K562 (cell line): ENCODE results near the gene ERVW-1. TPM values are rescaled to one million over a fixed set of nuclear protein-coding genes. Genes with fewer than 3 reads are reported as not detected.
A peak's percentile ranks its signal among the peaks of the same experiment; 100 is the strongest.

Experiments used
- BACH1 ChIP-seq: fragments of 200-800 bp; sonication (Bioruptor generic); IDR thresholded peaks from 2 replicates; pipeline ENCODE4 v1.6.1; 2016; ENCODE audit warnings: missing genetic modification characterization, missing compliant biosample characterization
- BCL6 ChIP-seq: fragments of 250-450 bp; sonication (Bioruptor Pico); IDR thresholded peaks from 2 replicates; pipeline ENCODE4 v1.4.0; 2020
- BRF2 ChIP-seq: IDR thresholded peaks from 3 replicates; pipeline ENCODE4 v1.6.1; 2011; ENCODE audit warnings: borderline replicate concordance, mild to moderate bottlenecking; ENCODE audit not compliant: insufficient read length, insufficient read depth
- EHMT2 ChIP-seq: fragments of 450-650 bp; IDR thresholded peaks from 2 replicates; pipeline ENCODE4 v1.6.1; 2018; ENCODE audit warnings: antibody characterized with exemption
- EP300 ChIP-seq: IDR thresholded peaks from 2 replicates; pipeline ENCODE4 v1.6.1; 2012; ENCODE audit warnings: low read length, improper control_type of control experiment
- HSF4 ChIP-seq: fragments of 250-450 bp; sonication (Bioruptor Pico); IDR thresholded peaks from 2 replicates; pipeline ENCODE4 v2.1.2; 2022; ENCODE audit warnings: mild to moderate bottlenecking, moderate library complexity, borderline replicate concordance
- ILK ChIP-seq: fragments of 450-650 bp; IDR thresholded peaks from 2 replicates; pipeline ENCODE4 v1.6.1; 2016; ENCODE audit warnings: missing genetic modification characterization, low read depth, mild to moderate bottlenecking, missing compliant biosample characterization, moderate library complexity, borderline replicate concordance
- IRF2 ChIP-seq: sonication (generic); formaldehyde crosslinking; IDR thresholded peaks from 2 replicates; pipeline ENCODE4 v1.8.1; 2022; ENCODE audit warnings: mild to moderate bottlenecking, missing genetic modification reagents
- MED1 ChIP-seq: sonication (generic); formaldehyde crosslinking; IDR thresholded peaks from 2 replicates; pipeline ENCODE4 v1.8.1; 2023; ENCODE audit warnings: missing genetic modification reagents, borderline replicate concordance
- MTA1 ChIP-seq: fragments of 450-650 bp; IDR thresholded peaks from 2 replicates; pipeline ENCODE4 v1.6.1; 2017; ENCODE audit warnings: borderline replicate concordance
- PKNOX1 ChIP-seq: fragments of 450-650 bp; IDR thresholded peaks from 2 replicates; pipeline ENCODE4 v1.6.1; 2016
- POLR2G ChIP-seq: fragments of 200-400 bp; formaldehyde crosslinking; IDR thresholded peaks from 2 replicates; pipeline ENCODE4 v1.6.1; 2017; ENCODE audit warnings: low read depth, mild to moderate bottlenecking, antibody characterized with exemption, low read length, moderate library complexity
- PREB ChIP-seq: sonication (generic); formaldehyde crosslinking; IDR thresholded peaks from 2 replicates; pipeline ENCODE4 v1.8.1; 2023; ENCODE audit warnings: mild to moderate bottlenecking, missing genetic modification reagents
- PTTG1 ChIP-seq: fragments of 450-650 bp; IDR thresholded peaks from 2 replicates; pipeline ENCODE4 v1.6.1; 2016; ENCODE audit warnings: low read depth, mild to moderate bottlenecking, missing genetic modification characterization, missing compliant biosample characterization
- PYGO2 ChIP-seq: fragments of 450-650 bp; IDR thresholded peaks from 2 replicates; pipeline ENCODE4 v1.6.1; 2016; ENCODE audit warnings: mild to moderate bottlenecking, missing genetic modification characterization, moderate library complexity, missing compliant biosample characterization
- SMAD3 ChIP-seq: fragments of 450-650 bp; formaldehyde crosslinking; conservative IDR thresholded peaks from 2 replicates; pipeline ENCODE4 v1.4.0; 2020; ENCODE audit warnings: mild to moderate bottlenecking
- SRSF3 ChIP-seq: fragments of 200-400 bp; formaldehyde crosslinking; IDR thresholded peaks from 2 replicates; pipeline ENCODE4 v1.6.1; 2016; ENCODE audit warnings: mild to moderate bottlenecking, low read length, moderate library complexity; ENCODE audit not compliant: insufficient read depth
- SRSF9 ChIP-seq: fragments of 200-400 bp; formaldehyde crosslinking; IDR thresholded peaks from 2 replicates; pipeline ENCODE4 v1.6.1; 2017; ENCODE audit warnings: low read depth, low read length, borderline replicate concordance
- TCF15 ChIP-seq: fragments of 250-450 bp; sonication (Bioruptor Pico); IDR thresholded peaks from 2 replicates; pipeline ENCODE4 v1.8.0; 2022; ENCODE audit warnings: moderate library complexity, mild to moderate bottlenecking, inconsistent platforms
- TRIM25 ChIP-seq: fragments of 450-650 bp; IDR thresholded peaks from 2 replicates; pipeline ENCODE4 v1.7.0; 2016; ENCODE audit warnings: borderline replicate concordance
- TRIM28 ChIP-seq: fragments of 450-650 bp; IDR thresholded peaks from 2 replicates; pipeline ENCODE4 v1.6.1; 2017
- ZNF184 ChIP-seq: sonication (generic); formaldehyde crosslinking; IDR thresholded peaks from 2 replicates; pipeline ENCODE4 v1.5.0; 2020; ENCODE audit warnings: missing genetic modification reagents
- ZNF24 ChIP-seq: fragments of 450-650 bp; IDR thresholded peaks from 2 replicates; pipeline ENCODE4 v1.6.1; 2016
- ZNF277 ChIP-seq: fragments of 250-450 bp; sonication (Bioruptor Pico); IDR thresholded peaks from 2 replicates; pipeline ENCODE4 v1.8.0; 2022; ENCODE audit warnings: inconsistent platforms, mild to moderate bottlenecking, moderate library complexity, borderline replicate concordance
- polyA plus RNA-seq, 8 experiments: library from polyadenylated mRNA; depleted of rRNA in 4 of 8; stranded (reverse) in 5 of 8; unstranded in 3 of 8; fragments of >200 nt; fragmentation: Nextera tagmentation in 2 of 8; fragmentation: Illumina TruSeq in 1 of 8; extraction: Ambion mirVana in 2 of 8; extraction: Trizol in 1 of 8; gene quantifications; 2 replicates each; pipeline versions ENCODE4 v1.2.1 to v1.2.3, GENCODE V29; 2011 to 2014; ENCODE audit warnings: inconsistent platforms in 1 of 8, missing spikeins in 1 of 8
- total RNA-seq, 7 experiments: library from RNA; depleted of rRNA in 6 of 7; stranded (reverse); fragments of >200 nt in 6 of 7; fragmentation: Illumina TruSeq in 2 of 7; extraction: Trizol in 2 of 7; gene quantifications; 2 replicates each; pipeline versions ENCODE4 v1.2.1 to v1.2.3, GENCODE V29; 2011 to 2021; ENCODE audit warnings: low replicate concordance in 1 of 7

The ERVW-1 gene
- total and polyA plus RNA-seq, 9 of the 15 experiments (the other 6 are each of a cell fraction or from before 2014, with no cell fraction given) = not detected

GRCh38 chr7:92427193-92427592, 50.6 kb downstream of the ERVW-1 start (continued):
- TF ChIP-seq ZNF277 (CRISPR knock-in tag) = no peak
- TF ChIP-seq POLR2G = no peak
- no peak for TF ChIP-seq PKNOX1
- peak; percentile 78 for TF ChIP-seq PTTG1 (tag)
- no peak for TF ChIP-seq PREB (CRISPR knock-in tag)
- TF ChIP-seq TRIM25 = no peak
- TF ChIP-seq BACH1 (tag) = peak; percentile 58; the same call in 1 of the 2 replicates
- no peak for TF ChIP-seq ZNF24
- no peak for TF ChIP-seq SRSF9
- no peak for TF ChIP-seq SRSF3
- no peak for TF ChIP-seq MTA1
- TF ChIP-seq HSF4 (CRISPR knock-in tag) = no peak
- no peak for TF ChIP-seq TRIM28
- 0 out of 2 replicates have a peak, but pooled peaks have one; percentile 27 for TF ChIP-seq SMAD3
- TF ChIP-seq MED1 (CRISPR knock-in tag) = no peak
- TF ChIP-seq EP300 = no peak
- 0 out of 2 replicates have a peak, but pooled peaks have one; percentile 34 for TF ChIP-seq ILK (tag)
- no peak for TF ChIP-seq EHMT2
- TF ChIP-seq PYGO2 (tag) = peak; percentile 70
- TF ChIP-seq BRF2 = no peak
- no peak for TF ChIP-seq IRF2 (CRISPR knock-in tag)
- TF ChIP-seq ZNF184 (CRISPR knock-in tag) = no peak
- TF ChIP-seq BCL6 (CRISPR knock-in tag) = no peak
- peak; percentile 34; the same call in 1 of the 2 replicates for TF ChIP-seq TCF15 (CRISPR knock-in tag)
